Measurements from ENCODE around the gene CAP2.
"Not testable (repeated sequence)": the region's sequence is repeated elsewhere in the genome, so short reads cannot be mapped to it uniquely, and the experiment has no call there.

The CAP2 gene

GRCh38 chr6:17440811-17441210, 47.4 kb downstream of the CAP2 start:
- DNase-seq (ENCODE audit: low spot score): not testable (repeated sequence)

GRCh38 chr6:17442196-17442595, 48.8 kb downstream of the CAP2 start:
- DNase-seq (ENCODE audit: low spot score): no peak

GRCh38 chr6:17446713-17447112, 53.3 kb downstream of the CAP2 start:
- DNase-seq (ENCODE audit: low spot score): no peak

- DNase-seq (ENCODE audit: low spot score): no peak
Measured at GRCh38 chr6:17448165-17448564, 54.8 kb downstream of the CAP2 start.

- DNase-seq (ENCODE audit: low spot score): no peak
Measured at GRCh38 chr6:17450397-17450796, 57.0 kb downstream of the CAP2 start.

GRCh38 chr6:17450832-17451231, 57.4 kb downstream of the CAP2 start:
- DNase-seq (ENCODE audit: low spot score): no peak

- DNase-seq (ENCODE audit: low spot score): no peak
Measured at GRCh38 chr6:17452096-17452495, 58.7 kb downstream of the CAP2 start.

- no peak for DNase-seq (ENCODE audit: low spot score)
Measured at GRCh38 chr6:17454316-17455005, 61.1 kb downstream of the CAP2 start.

GRCh38 chr6:17455919-17456318, 62.5 kb downstream of the CAP2 start:
- DNase-seq (ENCODE audit: low spot score): no peak

- DNase-seq (ENCODE audit: low spot score): no peak
Measured at GRCh38 chr6:17456711-17457110, 63.3 kb downstream of the CAP2 start.

GRCh38 chr6:17457405-17457804, 64.0 kb downstream of the CAP2 start:
- DNase-seq (ENCODE audit: low spot score): no peak

- DNase-seq (ENCODE audit: low spot score): no peak
Measured at GRCh38 chr6:17457956-17458355, 64.6 kb downstream of the CAP2 start.

- no peak for DNase-seq (ENCODE audit: low spot score)
Measured at GRCh38 chr6:17458966-17459365, 65.6 kb downstream of the CAP2 start.

GRCh38 chr6:17460862-17461261, 67.5 kb downstream of the CAP2 start:
- no peak for DNase-seq (ENCODE audit: low spot score)

GRCh38 chr6:17466147-17466546, 72.8 kb downstream of the CAP2 start:
- DNase-seq (ENCODE audit: low spot score): no peak

GRCh38 chr6:17466707-17467106, 73.3 kb downstream of the CAP2 start:
- DNase-seq (ENCODE audit: low spot score): no peak

GRCh38 chr6:17469006-17469832, 75.8 kb downstream of the CAP2 start:
- no peak for DNase-seq (ENCODE audit: low spot score)

- DNase-seq (ENCODE audit: low spot score): no peak
Measured at GRCh38 chr6:17470202-17470937, 77.0 kb downstream of the CAP2 start.

GRCh38 chr6:17470938-17471327, 77.5 kb downstream of the CAP2 start:
- DNase-seq (ENCODE audit: low spot score): no peak

GRCh38 chr6:17472653-17473183, 79.3 kb downstream of the CAP2 start:
- DNase-seq (ENCODE audit: low spot score): no peak

GRCh38 chr6:17473554-17473953, 80.2 kb downstream of the CAP2 start:
- no peak for DNase-seq (ENCODE audit: low spot score)

GRCh38 chr6:17474289-17474688, 80.9 kb downstream of the CAP2 start:
- no peak for DNase-seq (ENCODE audit: low spot score)

All from ecto neural progenitor cell (in vitro differentiated cells).